ENCODE measurements around the gene CREB3L2.

Gene CREB3L2

DNA sequence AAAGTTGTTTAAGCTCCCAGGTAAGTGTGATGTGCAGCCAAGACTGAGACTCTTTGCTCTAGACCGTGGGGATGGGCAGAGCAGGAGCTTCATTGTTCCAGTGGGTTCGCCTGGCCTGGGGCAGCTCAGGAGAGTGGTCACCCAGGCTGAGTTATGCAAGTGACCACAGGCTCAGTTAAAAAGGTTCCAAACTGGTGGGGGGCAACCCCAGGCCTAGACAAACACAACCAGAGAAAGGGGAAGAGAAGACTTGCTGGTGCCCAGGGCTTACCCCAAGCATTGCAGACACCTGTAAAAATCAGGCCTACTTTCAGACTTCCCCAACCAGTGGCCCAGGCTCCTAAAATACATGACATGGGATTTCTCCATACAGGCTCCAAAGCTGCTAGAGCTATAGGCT is 21.6 kb downstream of the CREB3L2 start:
- Histone ChIP-seq H3K36me3 (ENCODE audit: control insufficient read depth, insufficient read depth, low read length) (peaks cover 24% of the 10 kb centered on the region), H3K27ac (ENCODE audit: low read depth, low read length) (no peak overlapping the region), H3K4me3 (ENCODE audit: low read depth, low read length) (no peak overlapping the region), H3K4me1 (ENCODE audit: control insufficient read depth, insufficient read depth, low read length) (peaks cover 8% of the 10 kb centered on the region), H3K9me3 (ENCODE audit: control insufficient read depth, insufficient read depth, low read depth, low read length) (peaks cover 13% of the 10 kb centered on the region), H3K27me3 (ENCODE audit: control insufficient read depth, insufficient read depth, low read length) (no peaks in the 10 kb centered on the region), H3K9ac (ENCODE audit: low read length) (no peak overlapping the region)

GRCh38 chr7:137978464-137979237 is 23.2 kb downstream of the CREB3L2 start:
- Histone ChIP-seq H3K9ac (ENCODE audit: low read length) (no peak overlapping the region), H3K4me3 (ENCODE audit: low read depth, low read length) (no peak overlapping the region)

DNA sequence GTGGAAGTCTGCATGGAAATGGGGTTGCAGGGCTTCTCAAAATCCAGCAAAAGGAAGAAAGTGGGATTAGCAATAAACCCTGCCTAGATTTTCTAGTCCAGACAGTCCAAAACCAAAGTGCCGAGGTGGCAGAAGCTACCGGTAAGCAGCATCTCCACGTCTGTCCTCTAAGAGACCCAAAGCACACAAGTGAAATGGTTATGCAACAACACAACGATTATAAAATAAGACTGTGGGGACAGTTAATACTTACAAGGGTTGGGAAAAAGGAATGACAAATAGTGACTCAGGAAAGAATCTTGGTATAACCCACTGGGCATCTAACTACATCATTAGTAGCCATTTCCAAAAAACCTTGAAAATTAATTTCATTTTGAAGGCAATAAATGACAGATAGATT is 24.7 kb downstream of the CREB3L2 start:
- 0 out of 2 replicates have a peak, but pooled peaks cover 4% of the 10 kb centered on the region for H3K36me3 ChIP-seq (ENCODE audit: control insufficient read depth, insufficient read depth, low read length)
- H3K27ac ChIP-seq (ENCODE audit: low read depth, low read length), result no peak overlapping the region
- no peaks in the 10 kb centered on the region for H3K27me3 ChIP-seq (ENCODE audit: control insufficient read depth, insufficient read depth, low read length)
- peaks cover 2% of the 10 kb centered on the region; the same call in 1 of the 2 replicates for H3K9me3 ChIP-seq (ENCODE audit: control insufficient read depth, insufficient read depth, low read depth, low read length)
- no peak overlapping the region for H3K4me3 ChIP-seq (ENCODE audit: low read depth, low read length)
- H3K9ac ChIP-seq (ENCODE audit: low read length), result no peak overlapping the region
- peaks cover 5% of the 10 kb centered on the region for H3K4me1 ChIP-seq (ENCODE audit: control insufficient read depth, insufficient read depth, low read length)

More at GRCh38 chr7:137978464-137979237, 23.2 kb downstream of the CREB3L2 start:
- H3K27ac ChIP-seq (ENCODE audit: low read depth, low read length), result no peak overlapping the region
- H3K9me3 ChIP-seq (ENCODE audit: control insufficient read depth, insufficient read depth, low read depth, low read length), result peaks cover 13% of the 10 kb centered on the region
- no peaks in the 10 kb centered on the region for H3K27me3 ChIP-seq (ENCODE audit: control insufficient read depth, insufficient read depth, low read length)
- peaks cover 5% of the 10 kb centered on the region for H3K4me1 ChIP-seq (ENCODE audit: control insufficient read depth, insufficient read depth, low read length)
- peaks cover 16% of the 10 kb centered on the region for H3K36me3 ChIP-seq (ENCODE audit: control insufficient read depth, insufficient read depth, low read length)

DNA sequence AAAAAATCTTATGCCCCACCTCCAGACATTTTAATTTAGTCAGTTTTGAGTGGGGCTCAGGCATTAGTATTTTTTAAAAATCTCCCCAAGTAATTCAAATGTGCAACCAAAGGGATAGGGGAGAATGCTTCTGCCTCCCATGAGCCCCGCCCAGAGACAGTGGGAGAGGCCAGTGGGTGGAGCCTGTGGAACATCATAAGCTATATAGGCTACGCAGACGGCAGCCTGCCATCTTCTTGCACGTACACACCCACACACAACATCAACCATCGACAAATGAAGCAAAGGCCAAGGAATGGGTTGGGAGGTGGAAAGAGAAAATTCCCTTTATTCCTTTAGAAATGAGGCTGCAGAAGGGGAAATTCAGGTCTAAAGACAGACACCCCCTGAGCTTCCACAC is 25.2 kb downstream of the CREB3L2 start:
- Histone ChIP-seq H3K36me3 (ENCODE audit: control insufficient read depth, insufficient read depth, low read length) (0 out of 2 replicates have a peak, but pooled peaks cover 4% of the 10 kb centered on the region), H3K9me3 (ENCODE audit: control insufficient read depth, insufficient read depth, low read depth, low read length) (no peaks in the 10 kb centered on the region), H3K9ac (ENCODE audit: low read length) (no peak overlapping the region), H3K27me3 (ENCODE audit: control insufficient read depth, insufficient read depth, low read length) (no peaks in the 10 kb centered on the region), H3K4me3 (ENCODE audit: low read depth, low read length) (no peak overlapping the region), H3K27ac (ENCODE audit: low read depth, low read length) (no peak overlapping the region), H3K4me1 (ENCODE audit: control insufficient read depth, insufficient read depth, low read length) (peaks cover 5% of the 10 kb centered on the region)

DNA sequence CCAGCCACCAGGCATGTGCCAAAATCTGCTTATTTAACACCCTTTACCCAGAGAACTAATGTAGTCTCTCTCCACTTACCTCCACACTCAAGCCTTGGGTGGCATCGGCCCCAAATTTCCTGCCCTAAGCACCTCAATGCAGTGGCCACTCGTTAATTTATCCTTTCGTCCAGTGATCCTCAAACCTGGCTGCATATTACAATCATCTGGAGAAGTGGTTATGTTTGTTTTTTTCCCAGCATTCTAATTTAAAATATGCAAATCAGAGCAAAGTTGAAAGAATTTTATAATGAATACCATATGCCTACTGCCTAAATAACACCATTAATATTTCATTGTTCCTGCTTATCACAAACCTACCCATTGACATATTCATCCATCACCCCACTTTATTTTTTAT is 25.7 kb downstream of the CREB3L2 start:
- H3K4me3 ChIP-seq (ENCODE audit: low read depth, low read length), result no peak overlapping the region
- H3K9me3 ChIP-seq (ENCODE audit: control insufficient read depth, insufficient read depth, low read depth, low read length), result no peaks in the 10 kb centered on the region
- H3K27me3 ChIP-seq (ENCODE audit: control insufficient read depth, insufficient read depth, low read length), result no peaks in the 10 kb centered on the region
- 0 out of 2 replicates have a peak, but pooled peaks cover 4% of the 10 kb centered on the region for H3K36me3 ChIP-seq (ENCODE audit: control insufficient read depth, insufficient read depth, low read length)
- no peak overlapping the region for H3K9ac ChIP-seq (ENCODE audit: low read length)
- H3K4me1 ChIP-seq (ENCODE audit: control insufficient read depth, insufficient read depth, low read length), result peaks cover 5% of the 10 kb centered on the region
- H3K27ac ChIP-seq (ENCODE audit: low read depth, low read length), result no peak overlapping the region

DNA sequence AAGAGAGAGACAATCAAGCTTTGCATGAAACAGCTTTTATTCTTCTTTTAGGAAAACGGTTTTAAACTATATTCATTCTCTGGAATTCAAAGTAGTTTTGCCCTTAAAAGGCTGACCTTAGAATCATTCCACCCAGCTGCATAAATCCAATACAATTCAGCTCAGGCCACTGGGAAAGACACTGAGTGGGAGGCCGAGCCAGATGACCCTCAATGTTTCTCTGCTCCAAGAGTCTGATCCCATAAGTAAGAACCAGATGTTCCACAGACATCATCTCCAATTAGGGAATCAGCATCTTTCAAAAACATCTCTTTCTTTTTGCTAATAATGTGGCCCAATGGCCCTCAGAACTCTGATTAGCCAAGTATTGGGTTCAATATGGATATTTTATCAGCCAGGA is 26.1 kb downstream of the CREB3L2 start:
- no peak overlapping the region for H3K9ac ChIP-seq (ENCODE audit: low read length)
- 0 out of 2 replicates have a peak, but pooled peaks cover 4% of the 10 kb centered on the region for H3K36me3 ChIP-seq (ENCODE audit: control insufficient read depth, insufficient read depth, low read length)
- peaks cover 5% of the 10 kb centered on the region for H3K4me1 ChIP-seq (ENCODE audit: control insufficient read depth, insufficient read depth, low read length)
- H3K9me3 ChIP-seq (ENCODE audit: control insufficient read depth, insufficient read depth, low read depth, low read length), result no peaks in the 10 kb centered on the region
- H3K27me3 ChIP-seq (ENCODE audit: control insufficient read depth, insufficient read depth, low read length), result no peaks in the 10 kb centered on the region
- H3K27ac ChIP-seq (ENCODE audit: low read depth, low read length), result no peak overlapping the region
- H3K4me3 ChIP-seq (ENCODE audit: low read depth, low read length), result no peak overlapping the region

GRCh38 chr7:137975221-137975620 is 26.7 kb downstream of the CREB3L2 start:
- Histone ChIP-seq H3K9ac (ENCODE audit: low read length) (no peak overlapping the region), H3K4me3 (ENCODE audit: low read depth, low read length) (no peak overlapping the region), H3K27me3 (ENCODE audit: control insufficient read depth, insufficient read depth, low read length) (no peaks in the 10 kb centered on the region), H3K36me3 (ENCODE audit: control insufficient read depth, insufficient read depth, low read length) (0 out of 2 replicates have a peak, but pooled peaks cover 3% of the 10 kb centered on the region), H3K4me1 (ENCODE audit: control insufficient read depth, insufficient read depth, low read length) (peaks cover 5% of the 10 kb centered on the region), H3K9me3 (ENCODE audit: control insufficient read depth, insufficient read depth, low read depth, low read length) (no peaks in the 10 kb centered on the region), H3K27ac (ENCODE audit: low read depth, low read length) (no peak overlapping the region)

DNA sequence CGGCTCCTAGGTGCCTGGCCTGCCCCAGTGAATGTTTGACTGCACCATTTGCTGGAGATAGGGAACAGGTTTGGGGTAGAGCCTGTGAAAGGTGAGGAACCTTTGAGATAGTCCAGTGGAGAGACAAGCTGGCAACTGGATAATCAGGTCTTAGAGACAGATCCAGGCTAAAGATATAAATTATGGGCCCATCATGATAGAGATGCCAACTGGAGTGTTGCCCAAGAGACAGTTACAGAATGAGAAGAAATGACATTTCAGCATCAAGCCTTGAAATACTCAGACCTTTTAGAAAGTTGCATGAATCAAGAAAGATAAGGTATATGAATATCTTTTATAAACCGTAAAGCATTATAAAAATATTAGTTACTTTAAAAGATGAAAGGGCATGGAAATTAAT is 27.1 kb downstream of the CREB3L2 start:
- Histone ChIP-seq H3K27me3 (ENCODE audit: control insufficient read depth, insufficient read depth, low read length) (no peaks in the 10 kb centered on the region), H3K9me3 (ENCODE audit: control insufficient read depth, insufficient read depth, low read depth, low read length) (no peaks in the 10 kb centered on the region), H3K9ac (ENCODE audit: low read length) (no peak overlapping the region), H3K4me3 (ENCODE audit: low read depth, low read length) (no peak overlapping the region), H3K4me1 (ENCODE audit: control insufficient read depth, insufficient read depth, low read length) (peaks cover 5% of the 10 kb centered on the region), H3K27ac (ENCODE audit: low read depth, low read length) (no peak overlapping the region), H3K36me3 (ENCODE audit: control insufficient read depth, insufficient read depth, low read length) (no peaks in the 10 kb centered on the region)

DNA sequence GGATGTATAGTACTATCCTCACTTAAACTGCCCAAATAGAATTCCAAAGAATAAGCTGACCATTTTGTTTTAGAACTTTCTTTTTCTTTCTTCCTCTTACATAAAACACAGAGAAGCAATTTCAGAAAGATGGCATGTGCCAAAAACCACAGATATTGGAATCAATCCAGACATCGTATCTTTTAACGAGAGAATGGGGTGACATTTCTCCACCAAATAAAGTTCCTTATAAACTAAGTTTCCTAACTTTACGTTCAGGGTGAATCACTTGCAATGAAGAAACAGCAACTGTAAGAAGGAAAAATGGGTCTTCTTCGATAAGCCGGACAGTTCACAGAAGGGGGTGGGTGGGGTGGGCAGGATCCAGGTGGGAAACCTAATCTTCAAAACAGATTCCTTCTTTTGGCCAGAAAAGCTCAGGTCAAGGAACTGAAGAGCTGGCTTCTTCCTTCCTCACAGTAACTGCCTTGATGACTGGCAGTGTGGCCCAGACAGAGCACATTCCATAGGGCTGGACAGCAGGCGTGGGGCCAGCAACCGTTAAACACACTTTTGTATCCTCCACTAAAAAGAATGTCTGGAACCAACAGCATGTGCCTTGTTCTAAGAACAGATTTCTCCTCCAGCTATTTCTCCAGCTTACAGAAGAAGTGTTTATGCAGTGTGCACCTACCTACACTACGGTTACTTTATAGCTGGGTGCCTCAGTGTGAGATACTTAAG is 31.5 kb downstream of the CREB3L2 start:
- no peak overlapping the region for H3K9ac ChIP-seq (ENCODE audit: low read length)
- H3K9me3 ChIP-seq (ENCODE audit: control insufficient read depth, insufficient read depth, low read depth, low read length), result no peaks in the 10 kb centered on the region
- H3K27ac ChIP-seq (ENCODE audit: low read depth, low read length), result no peak overlapping the region
- no peaks in the 10 kb centered on the region; the same call in 1 of the 2 replicates for H3K36me3 ChIP-seq (ENCODE audit: control insufficient read depth, insufficient read depth, low read length)
- H3K4me1 ChIP-seq (ENCODE audit: control insufficient read depth, insufficient read depth, low read length), result peaks cover 15% of the 10 kb centered on the region
- H3K27me3 ChIP-seq (ENCODE audit: control insufficient read depth, insufficient read depth, low read length), result no peaks in the 10 kb centered on the region
- H3K4me3 ChIP-seq (ENCODE audit: low read depth, low read length), result no peak overlapping the region

DNA sequence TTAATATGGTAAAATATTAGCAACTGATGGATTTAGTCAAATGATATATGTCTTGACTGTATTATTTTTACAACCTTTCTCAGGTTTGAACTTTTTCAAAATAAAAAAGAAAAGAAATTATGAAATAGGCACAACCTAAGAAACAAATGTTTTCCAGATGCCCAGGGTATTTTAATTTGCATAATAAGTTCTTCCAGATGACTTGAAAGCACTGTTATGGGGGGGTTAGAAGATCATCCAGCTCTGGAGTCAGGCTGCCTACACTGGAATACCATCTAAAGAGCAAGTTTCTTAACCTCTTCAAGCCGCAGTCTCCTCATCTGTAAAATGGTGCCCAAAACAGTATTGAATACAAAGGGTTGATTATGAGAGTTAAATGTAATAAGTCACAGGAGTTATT is 32.1 kb downstream of the CREB3L2 start:
- Histone ChIP-seq H3K4me1 (ENCODE audit: control insufficient read depth, insufficient read depth, low read length) (peaks cover 15% of the 10 kb centered on the region), H3K27ac (ENCODE audit: low read depth, low read length) (no peak overlapping the region), H3K27me3 (ENCODE audit: control insufficient read depth, insufficient read depth, low read length) (no peaks in the 10 kb centered on the region), H3K9me3 (ENCODE audit: control insufficient read depth, insufficient read depth, low read depth, low read length) (no peaks in the 10 kb centered on the region), H3K4me3 (ENCODE audit: low read depth, low read length) (no peak overlapping the region), H3K9ac (ENCODE audit: low read length) (no peak overlapping the region), H3K36me3 (ENCODE audit: control insufficient read depth, insufficient read depth, low read length) (no peaks in the 10 kb centered on the region; the same call in 1 of the 2 replicates)

- H3K9me3 ChIP-seq (ENCODE audit: control insufficient read depth, insufficient read depth, low read depth, low read length), result no peaks in the 10 kb centered on the region
- no peaks in the 10 kb centered on the region; the same call in 1 of the 2 replicates for H3K36me3 ChIP-seq (ENCODE audit: control insufficient read depth, insufficient read depth, low read length)
- no peaks in the 10 kb centered on the region for H3K27me3 ChIP-seq (ENCODE audit: control insufficient read depth, insufficient read depth, low read length)
- H3K4me3 ChIP-seq (ENCODE audit: low read depth, low read length), result no peak overlapping the region
- peaks cover 15% of the 10 kb centered on the region for H3K4me1 ChIP-seq (ENCODE audit: control insufficient read depth, insufficient read depth, low read length)
- no peak overlapping the region for H3K9ac ChIP-seq (ENCODE audit: low read length)
- H3K27ac ChIP-seq (ENCODE audit: low read depth, low read length), result no peak overlapping the region
Measured at GRCh38 chr7:137968890-137969289, 33.0 kb downstream of the CREB3L2 start.

Measured in HUES6 (cell line).